Loucy (cell line): ENCODE measurements around the gene GRIK2.

Experiments
- EZH2phosphoT487 ChIP-seq: fragments of 200-600 bp; IDR thresholded peaks from 2 replicates; pipeline ENCODE4 v1.6.1; 2018; ENCODE audit warnings: antibody characterized with exemption, mild to moderate bottlenecking, moderate library complexity, borderline replicate concordance
- TF ChIP-seq, protein P1 (sequence below): fragments of 200-600 bp; sonication (generic); conservative IDR thresholded peaks from 2 replicates; pipeline ENCODE4 v1.5.1; 2014; ENCODE audit warnings: mild to moderate bottlenecking, antibody characterized with exemption, low read length

GRCh38 chr6:101478891-101479290 is 85.4 kb downstream of the GRIK2 start:
- TF ChIP-seq, protein P1, sequence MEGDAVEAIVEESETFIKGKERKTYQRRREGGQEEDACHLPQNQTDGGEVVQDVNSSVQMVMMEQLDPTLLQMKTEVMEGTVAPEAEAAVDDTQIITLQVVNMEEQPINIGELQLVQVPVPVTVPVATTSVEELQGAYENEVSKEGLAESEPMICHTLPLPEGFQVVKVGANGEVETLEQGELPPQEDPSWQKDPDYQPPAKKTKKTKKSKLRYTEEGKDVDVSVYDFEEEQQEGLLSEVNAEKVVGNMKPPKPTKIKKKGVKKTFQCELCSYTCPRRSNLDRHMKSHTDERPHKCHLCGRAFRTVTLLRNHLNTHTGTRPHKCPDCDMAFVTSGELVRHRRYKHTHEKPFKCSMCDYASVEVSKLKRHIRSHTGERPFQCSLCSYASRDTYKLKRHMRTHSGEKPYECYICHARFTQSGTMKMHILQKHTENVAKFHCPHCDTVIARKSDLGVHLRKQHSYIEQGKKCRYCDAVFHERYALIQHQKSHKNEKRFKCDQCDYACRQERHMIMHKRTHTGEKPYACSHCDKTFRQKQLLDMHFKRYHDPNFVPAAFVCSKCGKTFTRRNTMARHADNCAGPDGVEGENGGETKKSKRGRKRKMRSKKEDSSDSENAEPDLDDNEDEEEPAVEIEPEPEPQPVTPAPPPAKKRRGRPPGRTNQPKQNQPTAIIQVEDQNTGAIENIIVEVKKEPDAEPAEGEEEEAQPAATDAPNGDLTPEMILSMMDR, result no peak
- TF ChIP-seq EZH2phosphoT487, result no peak
